Right lobe of liver (tissue), 6 donors: Measurements from ENCODE around the gene KLHL22. TPM values are rescaled to one million over a fixed set of nuclear protein-coding genes. Genes with fewer than 3 reads are reported as not detected.

Experiments
- ATAC-seq, 4 donors: fragments of 200-7000 bp; cut with Tn5 transposase; one replicate each; pipeline ENCODE4 v1.9.1; 2020; ENCODE audit warnings: mild to moderate bottlenecking in 4 of 4, moderate library complexity in 4 of 4
- DNase-seq, 3 donors: peaks; one replicate each; pipeline ENCODE4 v3.0.0-alpha.2; 2020
- H3K27ac ChIP-seq, 3 donors: fragments of 200-600 bp; one replicate each; pipeline ENCODE4 v1.8.0; 2022
- H3K27me3 ChIP-seq, 2 donors: fragments of 200-600 bp; one replicate each; pipeline ENCODE4 v1.8.0; 2022
- H3K36me3 ChIP-seq, 4 donors: fragments of 200-600 bp; sonication (generic) in 1 of 4; one replicate each; pipeline versions ENCODE4 v1.5.1 to v1.8.0; 2017 to 2022; ENCODE audit warnings: control low read depth in 1 of 4
- H3K4me1 ChIP-seq, 4 donors: fragments of 200-600 bp; sonication (generic) in 1 of 4; one replicate each; pipeline versions ENCODE4 v1.5.1 to v1.8.0; 2017 to 2022; ENCODE audit warnings: control low read depth in 1 of 4
- H3K4me3 ChIP-seq, 3 donors: fragments of 200-600 bp; one replicate each; pipeline ENCODE4 v1.8.0; 2022
- H3K9me3 ChIP-seq, 4 donors: fragments of 200-600 bp; sonication (generic) in 1 of 4; one replicate each; pipeline versions ENCODE4 v1.5.1 to v1.8.0; 2017 to 2022; ENCODE audit warnings: control low read depth in 1 of 4
- CTCF ChIP-seq, 4 donors: fragments of 200-600 bp in 3 of 4; fragments of 450-650 bp in 1 of 4; IDR thresholded peaks; one replicate each; pipeline versions ENCODE4 v1.5.1 to v1.8.0; 2016 to 2022; ENCODE audit warnings: antibody characterized with exemption in 4 of 4, mild to moderate bottlenecking in 2 of 4
- POLR2A ChIP-seq: fragments of 450-650 bp; IDR thresholded peaks from one replicate; pipeline ENCODE4 v1.6.1; 2017; ENCODE audit warnings: antibody characterized with exemption, mild to moderate bottlenecking
- WGBS: methylation state at CpG from one replicate; pipeline ENCODE4 v1.1.6; 2018; ENCODE audit warnings: low coverage, low lambda C conversion rate; ENCODE audit not compliant: insufficient coverage; ENCODE audit errors: missing lambda C conversion rate; 5-methylcytosine and 5-hydroxymethylcytosine counted together
- intact Hi-C, 2 donors: fragments of 100-400 bp; cut with DNase I; formaldehyde crosslinking; loops; one replicate each; pipeline versions ENCODE4 v1.11.2 to v1.14.1; 2022
- total RNA-seq, 6 experiments: library from RNA; depleted of rRNA in 2 of 6; stranded (reverse); fragments of >200 nt in 2 of 6; fragmentation: NEBNext Ultra II Directional in 3 of 6; extraction: Animal tissue kit (Norgen Biotek cat#: 25700) in 3 of 6; gene quantifications; one replicate each; pipeline versions ENCODE4 v1.1.0 to v1.2.4, GENCODE V29; 2016 to 2023
- donor health status: DM: no; HTN: yes; CAD: no.
- donor health status: DM: no; HTN: no; CAD: no.
- donor health status: DM: no; HTN: no; CAD: no.
- donor health status: DM: no; HTN: yes; CAD: no.
- donor health status: DM: no; HTN: yes; CAD: no.

The KLHL22 gene
- total RNA-seq, 6 experiments from 2014 or later: 9.0 to 14.2 (median 10.2) TPM

GRCh38 chr22:20520093-20520511, 24.5 kb upstream of the KLHL22 start:
- Histone ChIP-seq H3K36me3 (peaks cover 0 to 10% (median 0%) of the 10 kb centered on the region in 4 donors), H3K27me3 (no peaks in the 10 kb centered on the region), H3K9me3 (no peaks in the 10 kb centered on the region), H3K27ac (no peak overlapping the region), H3K4me3 (no peak overlapping the region), H3K4me1 (peaks cover 0 to 7% (median 0%) of the 10 kb centered on the region in 4 donors)
- no peak for TF ChIP-seq CTCF (IDR thresholded peaks at IDR 0.05)
- no peak for TF ChIP-seq POLR2A
- DNase-seq: no peak
- peak; percentile 15 to 39 (median 34) for ATAC-seq
- intact Hi-C loops: loop anchor here in 1 of 2 donors (10.0 kb wide), 1 partner anchor 55 kb away; no protein-coding TSS in a partner anchor
- 57% methylated on average over 5 of the region's 7 CpGs for WGBS

GRCh38 chr22:20519558-20519957, 24.0 kb upstream of the KLHL22 start:
- Histone ChIP-seq H3K4me1 (peaks cover 0 to 7% (median 0%) of the 10 kb centered on the region in 4 donors), H3K4me3 (no peak overlapping the region), H3K27me3 (no peaks in the 10 kb centered on the region), H3K27ac (no peak overlapping the region), H3K9me3 (no peaks in the 10 kb centered on the region), H3K36me3 (peaks cover 0 to 10% (median 2%) of the 10 kb centered on the region in 4 donors)
- ATAC-seq (no peak), DNase-seq (no peak)
- 92% methylated on average over 4 of the region's 4 CpGs for WGBS
- TF ChIP-seq CTCF (IDR thresholded peaks at IDR 0.05) (no peak), POLR2A (no peak)
- intact Hi-C loops: no loop called here

- ATAC-seq (no peak), DNase-seq (peak in 1 of 3 donors; percentile 3)
- no peaks in the 10 kb centered on the region for H3K27me3 ChIP-seq
- no peaks in the 10 kb centered on the region for H3K4me1 ChIP-seq
- TF ChIP-seq POLR2A (no peak), CTCF (IDR thresholded peaks at IDR 0.05) (no peak)
- intact Hi-C loops: no loop called here
- peaks cover 0 to 13% (median 2%) of the 10 kb centered on the region in 4 donors for H3K36me3 ChIP-seq
- no peak overlapping the region for H3K27ac ChIP-seq
- H3K9me3 ChIP-seq: no peaks in the 10 kb centered on the region
- 83% methylated on average over 6 of the region's 13 CpGs for WGBS
- no peak overlapping the region for H3K4me3 ChIP-seq
Observed at GRCh38 chr22:20517841-20518592, 22.4 kb upstream of the KLHL22 start.

GRCh38 chr22:20517422-20517821, 21.8 kb upstream of the KLHL22 start:
- WGBS: 59% methylated on average over 4 of the region's 4 CpGs
- Histone ChIP-seq H3K27me3 (no peaks in the 10 kb centered on the region), H3K4me3 (no peak overlapping the region), H3K36me3 (peaks cover 0 to 13% (median 2%) of the 10 kb centered on the region in 4 donors), H3K27ac (no peak overlapping the region), H3K9me3 (no peaks in the 10 kb centered on the region), H3K4me1 (no peaks in the 10 kb centered on the region)
- DNase-seq: no peak
- intact Hi-C loops: no loop called here
- no peak for ATAC-seq
- TF ChIP-seq CTCF (IDR thresholded peaks at IDR 0.05): no peak
- TF ChIP-seq POLR2A: no peak
